Measurements from ENCODE around the gene KRT26. TPM values are rescaled to one million over a fixed set of nuclear protein-coding genes. Genes with fewer than 3 reads are reported as not detected.

Gene KRT26
- total RNA-seq, 2 donors from 2014 or later: not detected

DNA sequence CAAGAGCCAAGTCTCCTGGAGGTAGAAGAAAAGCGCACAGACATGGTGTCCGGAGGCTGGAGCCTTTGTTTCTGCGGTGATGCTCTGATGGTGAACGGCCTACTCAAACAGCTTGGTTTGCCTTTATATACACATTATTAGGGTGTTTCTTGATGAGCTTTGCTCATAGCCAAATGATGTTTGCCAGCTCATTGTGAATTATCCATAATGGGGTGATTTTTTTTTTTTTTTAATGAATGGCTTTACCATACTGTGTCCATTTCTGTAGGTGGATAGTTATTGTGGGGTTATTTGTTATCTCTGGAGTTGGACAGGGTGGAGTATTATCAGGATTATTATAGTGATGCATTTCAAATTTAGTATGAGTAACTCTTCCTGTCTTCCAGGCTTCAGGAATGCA lies 10.4 kb upstream of the KRT26 start, which contains the start of gene KRT27:
Gene KRT27 (minus strand): TSS at position 101 of the 400 bp plus-strand sequence. CDS start 57 bp downstream, at position 44.
- Mint-ChIP-seq H3K4me3 (no peak within 1 kb of the TSS), H3K27me3 (peaks cover 67% of the 10 kb centered on the region), H3K36me3 (ENCODE audit: low read depth) (peaks cover 2% of the 10 kb centered on the region), H3K27ac (no peak within 1 kb of the TSS), H3K4me1 (peaks cover 2% of the 10 kb centered on the region)
- DNase-seq (no peak), ATAC-seq (no peak)
- H3K9me3 ChIP-seq (ENCODE audit: control insufficient read depth, low read length, poor library complexity, severe bottlenecking): no peaks in the 10 kb centered on the region

- ATAC-seq: peak; percentile 69
- DNase-seq: peak in 1 of 3 donors; percentile 9
- H3K9me3 ChIP-seq (ENCODE audit: control insufficient read depth, low read length, poor library complexity, severe bottlenecking): no peaks in the 10 kb centered on the region
- peaks cover 81% of the 10 kb centered on the region for H3K27me3 Mint-ChIP-seq
- peak overlapping the region; percentile 24 for H3K27ac Mint-ChIP-seq
- H3K4me1 Mint-ChIP-seq: no peaks in the 10 kb centered on the region
- H3K36me3 Mint-ChIP-seq (ENCODE audit: low read depth): no peaks in the 10 kb centered on the region
- peak overlapping the region; percentile 61 for H3K4me3 Mint-ChIP-seq
Observed at GRCh38 chr17:40779181-40779909, 7.3 kb upstream of the KRT26 start.

- Mint-ChIP-seq H3K4me1 (no peaks in the 10 kb centered on the region), H3K4me3 (no peak overlapping the region), H3K27ac (no peak overlapping the region), H3K36me3 (ENCODE audit: low read depth) (no peaks in the 10 kb centered on the region), H3K27me3 (peaks cover 79% of the 10 kb centered on the region)
- ATAC-seq (no peak), DNase-seq (no peak)
- H3K9me3 ChIP-seq (ENCODE audit: control insufficient read depth, low read length, poor library complexity, severe bottlenecking): no peaks in the 10 kb centered on the region
Observed at GRCh38 chr17:40778461-40778860, 6.5 kb upstream of the KRT26 start.

- no peak overlapping the region for H3K27ac Mint-ChIP-seq
- H3K27me3 Mint-ChIP-seq: peaks cover 74% of the 10 kb centered on the region
- H3K9me3 ChIP-seq (ENCODE audit: control insufficient read depth, low read length, poor library complexity, severe bottlenecking): no peaks in the 10 kb centered on the region
- H3K4me3 Mint-ChIP-seq: no peak overlapping the region
- no peaks in the 10 kb centered on the region for H3K36me3 Mint-ChIP-seq (ENCODE audit: low read depth)
- no peaks in the 10 kb centered on the region for H3K4me1 Mint-ChIP-seq
- ATAC-seq (no peak), DNase-seq (no peak)
Observed at GRCh38 chr17:40777971-40778370, 6.0 kb upstream of the KRT26 start.

DNA sequence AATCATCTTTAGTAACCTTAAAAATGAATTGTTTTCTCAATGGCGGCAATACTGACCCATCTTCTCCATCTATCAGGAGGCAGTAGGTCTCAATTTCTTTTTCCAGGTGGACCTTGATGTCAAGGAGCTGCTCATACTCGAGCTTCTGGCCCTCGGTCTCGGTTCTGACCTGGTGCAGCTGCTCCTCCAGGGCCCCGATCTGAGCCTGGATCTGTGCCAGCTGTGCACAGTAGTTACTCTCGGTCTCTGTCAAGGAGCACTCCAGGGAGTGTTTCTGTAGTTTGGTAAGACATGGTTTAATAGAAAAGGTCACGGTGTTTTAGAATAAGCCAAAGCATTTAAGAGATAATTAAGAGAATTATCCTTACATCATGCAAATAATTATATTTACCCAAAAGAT lies 5.5 kb upstream of the KRT26 start:
- no peak for DNase-seq
- Mint-ChIP-seq H3K4me1 (no peaks in the 10 kb centered on the region), H3K27ac (no peak overlapping the region), H3K27me3 (peaks cover 74% of the 10 kb centered on the region), H3K36me3 (ENCODE audit: low read depth) (no peaks in the 10 kb centered on the region), H3K4me3 (no peak overlapping the region)
- no peak for ATAC-seq
- no peaks in the 10 kb centered on the region for H3K9me3 ChIP-seq (ENCODE audit: control insufficient read depth, low read length, poor library complexity, severe bottlenecking)

DNA sequence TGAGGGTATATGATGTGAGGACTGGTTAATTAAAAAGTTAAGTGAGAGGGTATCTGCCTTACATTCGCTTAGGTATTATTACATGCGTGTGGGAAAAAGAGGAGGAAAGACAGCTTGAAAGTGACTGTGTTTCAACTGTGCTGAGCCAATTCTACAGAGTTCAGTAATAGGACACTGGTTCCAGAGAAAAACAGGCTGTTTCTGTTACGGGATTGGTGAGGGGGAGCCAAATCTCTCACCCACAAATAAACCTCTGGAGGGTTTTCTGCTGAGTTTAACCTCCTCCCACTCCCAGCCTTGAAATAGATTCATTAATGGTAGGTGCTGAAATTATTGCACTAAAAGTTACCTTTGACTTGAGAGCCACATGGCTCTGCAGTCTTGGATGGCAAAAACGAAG lies 3.9 kb upstream of the KRT26 start:
- Mint-ChIP-seq H3K36me3 (ENCODE audit: low read depth) (no peaks in the 10 kb centered on the region), H3K4me3 (no peak overlapping the region), H3K4me1 (no peaks in the 10 kb centered on the region), H3K27ac (no peak overlapping the region), H3K27me3 (peaks cover 74% of the 10 kb centered on the region)
- no peak for ATAC-seq
- H3K9me3 ChIP-seq (ENCODE audit: control insufficient read depth, low read length, poor library complexity, severe bottlenecking): no peaks in the 10 kb centered on the region
- no peak for DNase-seq

GRCh38 chr17:40765657-40766056 lies 6.3 kb downstream of the KRT26 start:
- H3K27ac Mint-ChIP-seq: no peak overlapping the region
- H3K4me1 Mint-ChIP-seq: no peaks in the 10 kb centered on the region
- peaks cover 16% of the 10 kb centered on the region for H3K27me3 Mint-ChIP-seq
- no peaks in the 10 kb centered on the region for H3K36me3 Mint-ChIP-seq (ENCODE audit: low read depth)
- H3K4me3 Mint-ChIP-seq: no peak overlapping the region
- H3K9me3 ChIP-seq (ENCODE audit: control insufficient read depth, low read length, poor library complexity, severe bottlenecking): peaks cover 4% of the 10 kb centered on the region
- no peak for DNase-seq
- ATAC-seq: no peak

GRCh38 chr17:40763752-40764151 lies 8.2 kb downstream of the KRT26 start:
- Mint-ChIP-seq H3K27ac (no peak overlapping the region), H3K4me3 (no peak overlapping the region), H3K27me3 (peaks cover 10% of the 10 kb centered on the region), H3K4me1 (no peaks in the 10 kb centered on the region), H3K36me3 (ENCODE audit: low read depth) (no peaks in the 10 kb centered on the region)
- no peak for ATAC-seq
- H3K9me3 ChIP-seq (ENCODE audit: control insufficient read depth, low read length, poor library complexity, severe bottlenecking): peaks cover 13% of the 10 kb centered on the region
- DNase-seq: no peak

- Mint-ChIP-seq H3K36me3 (ENCODE audit: low read depth) (no peaks in the 10 kb centered on the region), H3K27ac (no peak overlapping the region), H3K4me1 (no peaks in the 10 kb centered on the region), H3K4me3 (no peak overlapping the region), H3K27me3 (peaks cover 12% of the 10 kb centered on the region)
- peaks cover 13% of the 10 kb centered on the region for H3K9me3 ChIP-seq (ENCODE audit: control insufficient read depth, low read length, poor library complexity, severe bottlenecking)
- no peak for ATAC-seq
- no peak for DNase-seq
Observed at GRCh38 chr17:40760105-40761016, 11.6 kb downstream of the KRT26 start.

- no peak within 1 kb of the TSS for H3K27ac Mint-ChIP-seq
Observed at GRCh38 chr17:40755231-40755630, 16.8 kb downstream of the KRT26 start, which contains the start of gene KRT25. KRT25 (minus strand) TSS chr17:40755331; CDS start chr17:40755271, 60 bp downstream.

GRCh38 chr17:40753804-40754203 lies 18.2 kb downstream of the KRT26 start:
- H3K4me1 Mint-ChIP-seq: no peaks in the 10 kb centered on the region
- H3K36me3 Mint-ChIP-seq (ENCODE audit: low read depth): no peaks in the 10 kb centered on the region

More at GRCh38 chr17:40755231-40755630, 16.8 kb downstream of the KRT26 start, which contains the start of gene KRT25:
- ATAC-seq (no peak), DNase-seq (no peak)
- peaks cover 22% of the 10 kb centered on the region for H3K27me3 Mint-ChIP-seq
- no peaks in the 10 kb centered on the region for H3K36me3 Mint-ChIP-seq (ENCODE audit: low read depth)
- no peak within 1 kb of the TSS for H3K4me3 Mint-ChIP-seq
- H3K9me3 ChIP-seq (ENCODE audit: control insufficient read depth, low read length, poor library complexity, severe bottlenecking): peaks cover 6% of the 10 kb centered on the region
- no peaks in the 10 kb centered on the region for H3K4me1 Mint-ChIP-seq

GRCh38 chr17:40751065-40751464 lies 20.9 kb downstream of the KRT26 start:
- Mint-ChIP-seq H3K27me3 (peaks cover 35% of the 10 kb centered on the region), H3K36me3 (ENCODE audit: low read depth) (no peaks in the 10 kb centered on the region), H3K4me3 (no peak overlapping the region), H3K27ac (no peak overlapping the region), H3K4me1 (no peaks in the 10 kb centered on the region)
- DNase-seq (no peak), ATAC-seq (no peak)
- no peaks in the 10 kb centered on the region for H3K9me3 ChIP-seq (ENCODE audit: control insufficient read depth, low read length, poor library complexity, severe bottlenecking)

More at GRCh38 chr17:40753804-40754203, 18.2 kb downstream of the KRT26 start:
- no peak for DNase-seq
- no peaks in the 10 kb centered on the region for H3K9me3 ChIP-seq (ENCODE audit: control insufficient read depth, low read length, poor library complexity, severe bottlenecking)
- Mint-ChIP-seq H3K27ac (no peak overlapping the region), H3K4me3 (no peak overlapping the region), H3K27me3 (peaks cover 32% of the 10 kb centered on the region)
- ATAC-seq: no peak

- Mint-ChIP-seq H3K4me1 (no peaks in the 10 kb centered on the region), H3K4me3 (no peak overlapping the region), H3K27ac (no peak overlapping the region), H3K36me3 (ENCODE audit: low read depth) (peaks cover 2% of the 10 kb centered on the region), H3K27me3 (peaks cover 41% of the 10 kb centered on the region)
- no peaks in the 10 kb centered on the region for H3K9me3 ChIP-seq (ENCODE audit: control insufficient read depth, low read length, poor library complexity, severe bottlenecking)
- DNase-seq (no peak), ATAC-seq (no peak)
Observed at GRCh38 chr17:40750391-40750790, 21.6 kb downstream of the KRT26 start.
